Coronary artery (tissue), 2 donors: Measurements from ENCODE around the gene TRAF2.

Experiments used
- DNase-seq: peaks from one replicate; pipeline ENCODE4 v3.0.0-alpha.2; 2017; ENCODE audit warnings: low spot score
- H3K27ac ChIP-seq, 2 donors: fragments of 200-600 bp; sonication (generic); one replicate each; pipeline ENCODE4 v1.5.1; 2016 to 2019
- H3K4me3 ChIP-seq: fragments of 200-600 bp; sonication (generic); 2 replicates; pipeline ENCODE4 v1.5.1; 2016; ENCODE audit warnings: mild to moderate bottlenecking, moderate library complexity
- CTCF ChIP-seq: fragments of 200-600 bp; sonication (generic); IDR thresholded peaks from one replicate; pipeline ENCODE4 v1.5.1; 2019; ENCODE audit warnings: antibody characterized with exemption

Gene TRAF2

GRCh38 chr9:136936645-136937170 lies 50.4 kb downstream of the TRAF2 start:
- no peak overlapping the region for H3K27ac ChIP-seq
- no peak overlapping the region for H3K4me3 ChIP-seq
- TF ChIP-seq CTCF: no peak
- no peak for DNase-seq

GRCh38 chr9:136937186-136938001 lies 51.1 kb downstream of the TRAF2 start:
- no peak for DNase-seq
- Histone ChIP-seq H3K27ac (no peak overlapping the region), H3K4me3 (no peak overlapping the region)
- TF ChIP-seq CTCF: no peak

- no peak for TF ChIP-seq CTCF
- no peak for DNase-seq
- H3K27ac ChIP-seq: peak overlapping the region; percentile 48 to 77
- no peak overlapping the region for H3K4me3 ChIP-seq
These were observed 53.2 kb downstream of the TRAF2 start for GRCh38 chr9:136939431-136939995.

- H3K4me3 ChIP-seq: peak overlapping the region; percentile 19
- no peak for TF ChIP-seq CTCF
- DNase-seq: peak; percentile 91
These were observed 53.7 kb downstream of the TRAF2 start for GRCh38 chr9:136939996-136940525.

DNA sequence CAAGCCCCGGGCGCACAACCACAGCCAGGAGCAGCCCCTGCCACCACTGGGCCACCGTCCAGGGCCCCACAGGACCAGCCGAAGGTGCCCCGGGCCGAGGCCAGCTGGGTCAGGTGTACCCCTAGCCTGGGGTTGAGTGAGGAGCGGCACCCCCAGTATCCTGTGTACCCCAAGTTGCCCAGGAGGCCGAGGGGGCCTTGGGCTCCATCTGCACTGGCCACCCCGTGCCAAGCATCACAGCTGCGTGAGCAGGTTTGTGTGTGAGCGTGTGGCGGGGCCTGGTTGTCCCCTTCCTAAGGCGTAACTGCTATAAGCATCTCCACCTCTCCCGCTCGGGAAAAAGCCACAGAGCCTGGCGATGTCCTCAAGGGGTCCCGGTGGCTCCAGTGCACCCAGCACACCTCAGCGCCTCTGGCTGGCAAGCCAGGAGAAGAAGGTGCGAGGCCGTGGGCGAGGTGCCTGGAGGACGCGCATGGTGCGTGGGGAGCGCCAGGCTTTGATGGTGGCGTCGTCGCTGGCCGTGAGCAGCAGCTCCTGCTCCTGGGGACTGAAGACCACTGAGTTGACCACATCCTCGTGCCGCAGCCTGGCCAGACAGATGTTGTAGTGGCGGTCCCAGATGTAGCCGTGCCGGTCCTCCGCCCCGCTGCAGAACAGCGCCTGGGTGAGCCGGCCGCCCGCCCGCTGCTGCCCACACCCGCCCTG lies 54.4 kb downstream of the TRAF2 start:
- DNase-seq: no peak
- no peak for TF ChIP-seq CTCF
- peak overlapping the region; percentile 19 for H3K4me3 ChIP-seq
- peak overlapping the region; percentile 63 to 77 for H3K27ac ChIP-seq

More at GRCh38 chr9:136939996-136940525, 53.7 kb downstream of the TRAF2 start:
- peak overlapping the region; percentile 63 to 77 for H3K27ac ChIP-seq

DNA sequence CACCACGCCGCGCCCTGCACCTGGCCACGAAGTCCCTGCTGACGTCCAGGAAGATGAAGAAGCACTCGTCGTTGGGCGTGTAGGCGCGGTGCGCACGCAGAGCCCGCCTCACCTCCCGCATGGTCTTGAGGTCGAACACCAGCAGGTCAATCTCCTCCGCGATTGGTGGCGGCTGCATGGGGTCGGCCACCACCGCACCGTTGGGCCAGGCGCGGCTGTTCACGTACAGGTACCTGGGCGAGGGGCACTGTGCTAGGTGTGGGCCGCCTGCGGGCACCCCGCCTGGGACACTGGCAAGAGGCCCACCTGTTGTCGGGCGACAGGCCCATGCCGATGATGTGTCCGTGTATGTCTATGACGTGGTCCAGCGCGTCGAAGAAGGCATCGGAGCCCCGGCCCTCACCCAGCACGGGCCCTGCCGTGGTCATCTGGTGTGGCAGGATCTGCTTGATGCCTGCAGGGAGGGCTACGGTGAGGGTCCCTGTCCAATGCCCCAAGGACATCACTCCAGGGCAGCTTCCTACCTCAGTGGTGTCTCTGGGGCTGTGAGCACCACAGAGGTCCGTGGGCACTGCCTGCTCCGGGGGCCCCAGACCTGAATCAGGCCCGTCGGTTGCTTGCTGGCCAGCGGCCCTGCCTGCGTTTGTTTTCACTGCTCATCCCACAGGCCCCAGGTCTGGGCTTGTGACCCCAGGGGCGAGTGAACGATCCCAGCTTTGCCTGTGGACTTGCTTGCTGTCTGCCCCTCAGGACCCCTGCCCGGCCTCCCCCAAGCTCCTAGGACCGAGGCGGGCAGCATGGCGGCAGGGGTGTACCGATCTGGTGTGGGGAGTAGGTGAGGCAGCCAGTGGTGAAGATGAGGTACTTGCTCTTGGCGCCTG lies 55.2 kb downstream of the TRAF2 start:
- DNase-seq: no peak
- peak overlapping the region in 1 of 2 donors; percentile 63 for H3K27ac ChIP-seq
- H3K4me3 ChIP-seq: no peak overlapping the region
- no peak for TF ChIP-seq CTCF
